Nephron progenitor cell (in vitro differentiated cells): ENCODE data around the gene ARHGAP24.

Experiments used
- DNase-seq: peaks from one replicate; pipeline ENCODE4 v3.0.0; 2021
- H3K27ac Mint-ChIP-seq: 2 replicates; pipeline ENCODE4 v1.8.0; 2021; ENCODE audit warnings: mild to moderate bottlenecking, moderate library complexity, mixed read lengths
- H3K27me3 Mint-ChIP-seq: 2 replicates; pipeline ENCODE4 v1.8.0; 2021; ENCODE audit warnings: mild to moderate bottlenecking, low read depth, mixed read lengths; ENCODE audit not compliant: poor library complexity
- H3K36me3 Mint-ChIP-seq: 2 replicates; pipeline ENCODE4 v1.8.0; 2021; ENCODE audit warnings: low read depth, mixed read lengths
- H3K4me1 Mint-ChIP-seq: 2 replicates; pipeline ENCODE4 v1.8.0; 2021; ENCODE audit warnings: mixed read lengths
- H3K4me3 Mint-ChIP-seq: 2 replicates; pipeline ENCODE4 v1.8.0; 2021; ENCODE audit warnings: mild to moderate bottlenecking, moderate library complexity, mixed read lengths
- H3K9me3 Mint-ChIP-seq: 2 replicates; pipeline ENCODE4 v1.8.0; 2021; ENCODE audit warnings: mild to moderate bottlenecking, moderate library complexity, mixed read lengths
- CTCF ChIP-seq: fragments of 200-600 bp; sonication (generic); IDR thresholded peaks from 2 replicates; pipeline ENCODE4 v1.5.0; 2021; ENCODE audit warnings: antibody characterized with exemption

The ARHGAP24 gene

GRCh38 chr4:85431881-85432485 is 43.0 kb upstream of the ARHGAP24 start:
- no peak for DNase-seq
- Mint-ChIP-seq H3K27ac (no peak overlapping the region), H3K27me3 (no peaks in the 10 kb centered on the region), H3K36me3 (no peaks in the 10 kb centered on the region), H3K4me3 (no peak overlapping the region), H3K4me1 (peaks cover 11% of the 10 kb centered on the region), H3K9me3 (peaks cover 6% of the 10 kb centered on the region)
- TF ChIP-seq CTCF: no peak

- Mint-ChIP-seq H3K4me1 (no peaks in the 10 kb centered on the region), H3K4me3 (no peak overlapping the region), H3K27ac (no peak overlapping the region), H3K9me3 (no peaks in the 10 kb centered on the region), H3K36me3 (no peaks in the 10 kb centered on the region), H3K27me3 (peaks cover 4% of the 10 kb centered on the region)
- no peak for DNase-seq
- TF ChIP-seq CTCF: no peak
These were observed 29.8 kb upstream of the ARHGAP24 start for GRCh38 chr4:85445050-85445639.

DNA sequence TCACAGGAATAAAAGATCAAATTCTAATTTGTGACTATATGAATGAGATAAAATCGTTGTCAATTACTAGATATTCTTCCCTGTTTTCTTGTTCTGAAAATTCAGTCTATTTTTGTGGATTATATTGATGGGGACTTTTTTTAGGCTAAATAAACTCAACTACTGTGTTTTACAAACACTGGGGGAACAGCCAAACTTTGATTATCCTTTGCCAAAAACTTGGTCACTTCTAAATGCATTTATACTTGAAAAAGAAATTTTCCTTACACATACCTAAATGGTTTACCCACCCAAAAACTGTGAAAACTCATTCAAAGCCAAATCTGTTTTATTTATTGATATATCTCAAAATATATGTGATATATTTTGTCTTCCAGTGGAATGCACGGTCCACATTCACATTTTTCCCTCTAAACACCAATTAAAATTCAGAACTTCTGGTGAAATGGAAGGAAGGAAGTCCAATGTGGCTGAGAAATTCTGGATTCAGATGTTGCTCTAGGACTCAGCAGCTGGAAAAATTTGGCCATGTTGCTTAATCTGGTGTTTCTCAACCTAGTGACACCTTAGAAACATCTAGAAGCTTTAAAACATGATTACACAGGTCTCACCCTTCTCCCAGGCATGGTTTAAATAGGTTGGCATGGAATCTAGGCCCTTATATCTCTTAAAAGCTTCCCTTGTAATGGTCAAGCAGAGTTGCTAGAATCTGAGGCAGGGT is 28.6 kb upstream of the ARHGAP24 start:
- H3K36me3 Mint-ChIP-seq: no peaks in the 10 kb centered on the region
- no peak for DNase-seq
- no peaks in the 10 kb centered on the region for H3K4me1 Mint-ChIP-seq
- H3K27me3 Mint-ChIP-seq: peaks cover 4% of the 10 kb centered on the region
- no peak for TF ChIP-seq CTCF
- H3K9me3 Mint-ChIP-seq: no peaks in the 10 kb centered on the region
- no peak overlapping the region for H3K27ac Mint-ChIP-seq
- H3K4me3 Mint-ChIP-seq: no peak overlapping the region

- H3K4me1 Mint-ChIP-seq: no peaks in the 10 kb centered on the region
- no peaks in the 10 kb centered on the region for H3K9me3 Mint-ChIP-seq
- H3K27ac Mint-ChIP-seq: no peak overlapping the region
- H3K27me3 Mint-ChIP-seq: peaks cover 8% of the 10 kb centered on the region
- H3K4me3 Mint-ChIP-seq: no peak overlapping the region
- DNase-seq: no peak
- H3K36me3 Mint-ChIP-seq: no peaks in the 10 kb centered on the region
- no peak for TF ChIP-seq CTCF
These were observed 25.8 kb upstream of the ARHGAP24 start for GRCh38 chr4:85448906-85449890.

GRCh38 chr4:85452058-85452731 is 22.8 kb upstream of the ARHGAP24 start:
- TF ChIP-seq CTCF: no peak
- H3K36me3 Mint-ChIP-seq: no peaks in the 10 kb centered on the region
- DNase-seq: no peak
- H3K9me3 Mint-ChIP-seq: no peaks in the 10 kb centered on the region
- H3K4me3 Mint-ChIP-seq: no peak overlapping the region
- peaks cover 12% of the 10 kb centered on the region for H3K27me3 Mint-ChIP-seq
- H3K4me1 Mint-ChIP-seq: no peaks in the 10 kb centered on the region
- H3K27ac Mint-ChIP-seq: no peak overlapping the region
